ENCODE results near the gene ZNRD2. TPM values are rescaled to one million over a fixed set of nuclear protein-coding genes. Genes with fewer than 3 reads are reported as not detected.

ZNRD2 gene
- total RNA-seq, 2 experiments from 2014 or later, result 54.3 to 54.7 TPM

DNA sequence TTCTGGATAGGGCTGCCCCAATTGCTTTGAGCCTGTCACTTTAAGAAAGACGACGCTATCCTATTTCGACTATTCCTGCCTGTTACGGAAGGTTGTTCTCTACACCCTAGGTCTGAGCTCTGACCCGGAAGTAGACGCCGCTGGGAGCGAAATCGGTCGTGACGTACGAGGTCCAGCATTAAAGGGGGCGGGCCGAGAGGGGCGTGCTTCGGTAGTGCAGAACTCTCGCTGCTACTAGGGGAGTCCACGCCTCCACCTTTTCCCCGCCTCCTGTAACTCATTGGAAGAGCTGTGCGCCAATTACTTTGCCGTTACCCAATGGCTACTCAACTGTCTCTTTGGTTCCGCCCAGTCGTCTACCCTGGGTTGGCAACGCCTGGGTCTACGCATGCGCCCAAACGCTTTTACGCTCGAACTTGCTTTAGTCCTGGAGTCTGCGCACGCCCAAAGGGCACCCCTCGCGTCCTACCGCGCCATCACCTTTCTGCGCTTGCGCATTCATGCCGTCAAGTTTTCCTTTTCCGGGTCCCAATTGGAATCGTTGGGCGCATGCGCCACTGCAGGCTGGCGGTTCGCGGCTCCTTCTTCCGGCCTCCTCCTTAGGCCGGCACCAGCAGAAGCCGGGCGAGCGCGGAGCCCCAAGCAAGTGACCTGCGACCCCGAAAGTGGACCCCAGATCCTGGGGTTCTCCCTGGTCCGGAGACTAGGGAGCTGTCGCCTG is 45.1 kb downstream of the ZNRD2 start, which contains the start of gene PCNX3:
Gene PCNX3 (plus strand): TSS at position 548 of the 721 bp plus-strand sequence. CDS start 536 bp downstream, outside the sequence.
- Mint-ChIP-seq H3K4me1 (ENCODE audit: low read depth) (peaks cover 45% of the 10 kb centered on the region), H3K4me3 (peak within 1 kb of the TSS; percentile 93), H3K9me3 (no peaks in the 10 kb centered on the region), H3K36me3 (ENCODE audit: low read depth) (peaks cover 38% of the 10 kb centered on the region), H3K27me3 (no peaks in the 10 kb centered on the region), H3K27ac (peak within 1 kb of the TSS; percentile 97)
- POLR2A ChIA-PET, result interaction anchor here (0.9 to 5.3 kb wide), 25 partner anchors 12 to 276 kb away, joined by 3 to 39 read pairs (median 5); partner anchors contain the start of genes KAT5, KCNK7, MALAT1 and MUS81
- intact Hi-C loops (cut with micrococcal nuclease), result loop anchor here (2.0 kb wide), 1 partner anchor 41 kb away; no protein-coding TSS in a partner anchor
- peak; percentile 100 for DNase-seq
- TF ChIP-seq, protein P1, sequence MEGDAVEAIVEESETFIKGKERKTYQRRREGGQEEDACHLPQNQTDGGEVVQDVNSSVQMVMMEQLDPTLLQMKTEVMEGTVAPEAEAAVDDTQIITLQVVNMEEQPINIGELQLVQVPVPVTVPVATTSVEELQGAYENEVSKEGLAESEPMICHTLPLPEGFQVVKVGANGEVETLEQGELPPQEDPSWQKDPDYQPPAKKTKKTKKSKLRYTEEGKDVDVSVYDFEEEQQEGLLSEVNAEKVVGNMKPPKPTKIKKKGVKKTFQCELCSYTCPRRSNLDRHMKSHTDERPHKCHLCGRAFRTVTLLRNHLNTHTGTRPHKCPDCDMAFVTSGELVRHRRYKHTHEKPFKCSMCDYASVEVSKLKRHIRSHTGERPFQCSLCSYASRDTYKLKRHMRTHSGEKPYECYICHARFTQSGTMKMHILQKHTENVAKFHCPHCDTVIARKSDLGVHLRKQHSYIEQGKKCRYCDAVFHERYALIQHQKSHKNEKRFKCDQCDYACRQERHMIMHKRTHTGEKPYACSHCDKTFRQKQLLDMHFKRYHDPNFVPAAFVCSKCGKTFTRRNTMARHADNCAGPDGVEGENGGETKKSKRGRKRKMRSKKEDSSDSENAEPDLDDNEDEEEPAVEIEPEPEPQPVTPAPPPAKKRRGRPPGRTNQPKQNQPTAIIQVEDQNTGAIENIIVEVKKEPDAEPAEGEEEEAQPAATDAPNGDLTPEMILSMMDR (IDR thresholded peaks at IDR 0.05), result no peak
- peak; percentile 90 for ATAC-seq
- CTCF ChIA-PET, result interaction anchor here (1.0 to 3.4 kb wide), 12 partner anchors 10 to 275 kb away, joined by 3 to 25 read pairs (median 4); partner anchors contain the start of genes AP5B1, CCDC85B, EHBP1L1 and FAM89B

DNA sequence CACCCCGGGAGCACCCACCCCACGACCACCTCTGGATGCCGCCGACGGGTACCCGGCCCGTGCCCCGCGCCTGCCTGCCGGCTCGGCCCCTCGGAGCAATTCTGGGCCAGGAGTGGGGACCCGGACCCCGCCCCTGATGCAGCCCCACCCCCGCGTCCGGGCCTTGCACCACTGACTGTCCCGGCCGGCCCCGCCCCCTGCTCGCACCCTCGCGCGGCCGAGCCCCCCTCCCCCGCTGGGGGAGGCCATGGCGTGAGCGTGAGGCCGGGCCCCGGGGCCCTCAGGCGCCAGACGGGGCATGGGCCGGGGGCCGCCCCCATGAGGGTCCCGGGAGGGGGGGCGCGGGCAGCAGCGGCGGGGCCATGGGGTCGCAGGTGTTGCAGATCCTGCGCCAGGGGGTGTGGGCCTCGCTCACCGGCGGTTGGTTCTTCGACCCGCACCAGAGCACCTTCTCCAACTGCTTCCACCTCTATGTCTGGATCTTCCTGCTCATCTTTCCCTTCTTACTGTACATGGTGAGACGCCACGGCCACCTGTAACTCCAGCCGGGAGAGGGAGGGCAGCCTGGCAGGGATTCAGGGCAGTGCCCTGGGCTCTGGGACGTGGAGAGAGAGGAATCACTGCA is 45.8 kb downstream of the ZNRD2 start:
- H3K36me3 Mint-ChIP-seq (ENCODE audit: low read depth), result peaks cover 38% of the 10 kb centered on the region
- CTCF ChIA-PET, result interaction anchor here (0.9 to 3.4 kb wide), 15 partner anchors 10 to 164 kb away, joined by 3 to 25 read pairs (median 4); partner anchors contain the start of genes AP5B1, EHBP1L1, FAM89B and SIPA1
- DNase-seq, result peak; percentile 66
- intact Hi-C loops (cut with micrococcal nuclease), result loop anchor here (2.0 kb wide), 1 partner anchor 41 kb away; no protein-coding TSS in a partner anchor
- POLR2A ChIA-PET, result interaction anchor here (0.9 to 5.3 kb wide), 22 partner anchors 10 to 275 kb away, joined by 3 to 39 read pairs (median 6); partner anchors contain the start of genes KAT5, KCNK7, MALAT1 and MUS81
- H3K4me1 Mint-ChIP-seq (ENCODE audit: low read depth), result peaks cover 39% of the 10 kb centered on the region
- peak overlapping the region; percentile 97 for H3K27ac Mint-ChIP-seq
- ATAC-seq, result no peak
- TF ChIP-seq, protein P1 (IDR thresholded peaks at IDR 0.05), result no peak
- H3K4me3 Mint-ChIP-seq, result peak overlapping the region; percentile 93
- no peaks in the 10 kb centered on the region for H3K27me3 Mint-ChIP-seq
- no peaks in the 10 kb centered on the region for H3K9me3 Mint-ChIP-seq

DNA sequence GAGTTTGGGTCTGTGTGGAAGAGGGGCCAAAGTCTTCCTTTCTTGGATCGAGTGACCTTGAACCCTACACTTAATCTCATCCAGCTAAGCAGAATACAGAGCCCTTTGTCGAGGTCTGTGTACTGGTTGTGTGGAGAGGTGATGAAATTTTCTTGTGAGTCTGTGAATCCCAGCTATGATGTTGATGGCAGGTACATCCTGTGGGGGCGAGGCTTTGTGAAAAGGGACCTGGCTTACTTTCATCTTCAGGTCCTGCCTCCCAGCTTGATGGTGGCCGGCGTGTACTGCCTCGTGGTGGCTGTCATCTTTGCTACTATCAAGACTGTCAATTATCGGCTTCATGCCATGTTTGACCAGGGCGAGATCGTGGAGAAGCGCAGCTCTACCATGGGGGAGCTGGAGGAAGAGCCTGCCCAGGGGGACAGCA is 46.3 kb downstream of the ZNRD2 start:
- CTCF ChIA-PET, result interaction anchor here (0.9 to 2.4 kb wide), 9 partner anchors 9 to 114 kb away, joined by 3 to 12 read pairs (median 3); partner anchors contain the start of gene ZNRD2
- Mint-ChIP-seq H3K36me3 (ENCODE audit: low read depth) (peaks cover 39% of the 10 kb centered on the region), H3K27me3 (no peaks in the 10 kb centered on the region), H3K4me1 (ENCODE audit: low read depth) (peaks cover 35% of the 10 kb centered on the region), H3K9me3 (no peaks in the 10 kb centered on the region), H3K27ac (peak overlapping the region; percentile 93), H3K4me3 (peak overlapping the region; percentile 93)
- no peak for ATAC-seq
- peak; percentile 66 for DNase-seq
- POLR2A ChIA-PET, result interaction anchor here (0.8 to 5.3 kb wide), 8 partner anchors 9 to 91 kb away, joined by 3 to 39 read pairs (median 4); partner anchors contain the start of genes SCYL1 and SIPA1
- intact Hi-C loops (cut with micrococcal nuclease), result no loop called here
- TF ChIP-seq, protein P1 (IDR thresholded peaks at IDR 0.05), result no peak

GRCh38 chr11:65617136-65617850 is 47.0 kb downstream of the ZNRD2 start:
- CTCF ChIA-PET, result interaction anchor here (0.9 to 2.4 kb wide), 9 partner anchors 9 to 77 kb away, joined by 3 to 12 read pairs (median 4); partner anchors contain the start of gene ZNRD2
- Mint-ChIP-seq H3K4me3 (peak overlapping the region; percentile 93), H3K4me1 (ENCODE audit: low read depth) (peaks cover 31% of the 10 kb centered on the region), H3K27me3 (no peaks in the 10 kb centered on the region), H3K9me3 (no peaks in the 10 kb centered on the region), H3K27ac (peak overlapping the region; percentile 93), H3K36me3 (ENCODE audit: low read depth) (peaks cover 38% of the 10 kb centered on the region)
- DNase-seq (no peak), ATAC-seq (no peak)
- intact Hi-C loops (cut with micrococcal nuclease), result no loop called here
- POLR2A ChIA-PET, result interaction anchor here (0.8 to 5.3 kb wide), 7 partner anchors 8 to 46 kb away, joined by 3 to 39 read pairs (median 4); partner anchors contain the start of gene SIPA1
- TF ChIP-seq, protein P1 (IDR thresholded peaks at IDR 0.05), result no peak

Measured in activated CD8-positive, alpha-beta T cell treated with anti-CD3 and anti-CD28 coated beads for 36 hours (primary cell).